ENCODE data around the gene PCYT1A.

- TF ChIP-seq EZH2 (IDR thresholded peaks at IDR 0.05; ENCODE audit: insufficient read depth, poor library complexity, severe bottlenecking) = no peak
- no peak for TF ChIP-seq EZH2phosphoT487 (IDR thresholded peaks at IDR 0.05; ENCODE audit: insufficient read depth, low read depth)
Measured at GRCh38 chr3:196210673-196211556, 76.6 kb downstream of the PCYT1A start, which contains the start of gene ZDHHC19.

Data from GM23248 (cell line).